KG1 (cell line): ENCODE data around the gene AOC3.
"Not testable (repeated sequence)": the region's sequence is repeated elsewhere in the genome, so short reads cannot be mapped to it uniquely, and the experiment has no call there.

Source experiments
- DNase-seq: peaks from one replicate; lab custom pipeline; 2025; lab: John Stamatoyannopoulos, UW

AOC3 gene

DNA sequence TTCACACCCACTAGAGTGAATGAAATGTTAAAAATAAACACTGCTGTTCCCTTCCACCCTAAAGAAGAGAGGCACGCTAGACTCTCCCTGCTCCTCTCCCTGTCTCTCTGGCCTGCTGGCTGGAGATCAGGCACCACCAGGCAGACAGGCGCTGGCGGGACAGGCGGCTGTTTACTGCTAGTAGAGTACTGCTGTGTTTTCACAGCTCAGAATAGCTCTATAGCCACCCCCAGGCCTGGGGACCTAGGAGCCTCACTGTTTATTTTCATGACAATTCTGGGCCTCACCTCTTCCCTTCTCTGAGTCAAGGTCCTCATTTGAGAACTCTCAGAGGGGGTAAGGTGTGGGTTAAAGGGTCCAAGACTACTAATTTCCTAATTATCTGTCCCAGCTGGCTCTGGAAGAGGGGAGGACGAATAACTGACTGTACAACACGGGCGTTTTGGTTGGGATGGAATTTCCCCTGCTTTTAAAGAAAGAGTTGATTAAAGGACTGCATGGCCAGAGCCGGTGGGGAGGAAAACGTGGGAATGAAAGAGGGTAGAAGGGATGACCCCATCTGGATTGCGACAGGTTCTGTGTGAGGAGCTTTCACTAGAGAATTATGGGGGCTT lies 40.6 kb downstream of the AOC3 start:
- no peak for DNase-seq

DNA sequence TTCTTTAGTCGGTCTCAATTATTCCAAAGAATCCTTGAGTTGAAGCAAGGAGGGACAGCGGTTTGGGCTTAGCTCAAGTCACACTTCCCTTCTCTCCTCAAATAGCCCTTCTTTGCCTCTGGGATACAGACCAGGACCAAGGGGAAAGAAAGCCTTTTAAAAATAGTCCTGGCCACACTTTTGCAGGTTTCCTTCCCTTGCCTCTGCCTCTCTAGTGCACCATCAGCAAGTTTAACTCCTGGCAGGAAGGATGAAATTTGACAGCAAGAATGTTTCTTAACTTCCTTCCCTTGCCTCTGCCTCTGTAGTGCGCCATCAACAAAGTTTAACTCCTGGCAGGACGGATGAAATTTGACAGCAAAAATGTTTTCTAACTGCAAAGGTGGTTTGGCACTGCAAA lies 42.4 kb downstream of the AOC3 start:
- peak; percentile 16 for DNase-seq

DNA sequence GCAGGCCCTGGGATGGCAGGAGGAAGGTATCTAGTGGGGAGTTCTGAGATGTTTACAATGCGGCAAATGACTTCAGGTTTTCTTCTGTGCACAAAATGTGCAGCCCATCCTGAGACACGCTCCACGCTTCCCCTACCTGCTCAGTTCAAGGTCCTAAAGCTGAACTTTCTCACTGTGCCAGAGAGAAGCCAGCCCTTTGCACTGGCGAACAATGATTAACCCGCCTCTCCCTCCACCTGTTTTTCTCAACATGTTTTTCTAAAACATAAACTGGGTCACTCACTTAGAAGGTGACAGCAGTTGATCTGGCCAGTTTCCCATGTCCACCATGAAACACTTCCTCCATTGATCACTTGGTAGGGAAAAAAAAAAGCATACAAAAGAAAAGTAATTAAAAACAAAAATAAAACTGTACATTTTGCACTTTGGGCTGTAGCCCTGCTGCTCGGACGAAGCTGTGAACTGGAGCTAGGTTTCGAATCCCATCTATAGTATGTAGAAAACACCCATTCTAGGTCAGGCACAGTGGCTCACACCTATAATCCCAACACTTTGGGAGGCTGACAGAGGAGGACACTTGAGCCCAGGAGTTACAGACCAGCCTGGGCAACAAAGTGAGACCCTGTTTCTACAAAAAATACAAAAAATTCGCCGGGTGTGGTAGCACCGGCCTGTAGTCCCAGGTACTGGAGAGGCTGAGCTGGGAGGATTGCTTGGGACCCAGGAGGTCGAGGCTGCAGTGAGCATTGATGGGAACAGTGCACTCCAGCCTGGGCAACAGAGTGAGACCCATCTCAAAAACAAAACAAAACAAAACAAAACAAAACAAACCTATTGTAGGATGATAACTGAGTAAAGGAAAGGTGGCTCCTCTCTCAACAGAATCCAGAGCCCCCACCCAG lies 43.5 kb downstream of the AOC3 start:
- DNase-seq = no peak

DNA sequence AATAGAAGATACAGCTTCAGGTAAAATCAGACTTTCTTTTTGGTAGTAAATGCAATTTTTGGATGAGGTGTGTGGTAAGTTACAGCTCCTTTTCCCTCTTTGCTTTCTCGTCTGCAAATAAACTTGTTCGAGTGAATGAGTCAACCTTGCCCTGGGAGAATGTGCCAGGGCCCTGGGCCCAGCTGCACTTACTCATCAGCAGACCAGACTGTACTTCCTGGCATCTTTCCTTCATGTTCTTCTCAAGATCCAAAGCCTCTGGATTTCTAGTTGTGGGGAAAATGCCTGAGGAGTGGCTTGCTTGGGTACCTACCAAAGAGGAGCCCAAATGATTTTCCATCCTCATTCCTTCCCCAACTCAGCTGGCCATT lies 44.2 kb downstream of the AOC3 start:
- no peak for DNase-seq

DNA sequence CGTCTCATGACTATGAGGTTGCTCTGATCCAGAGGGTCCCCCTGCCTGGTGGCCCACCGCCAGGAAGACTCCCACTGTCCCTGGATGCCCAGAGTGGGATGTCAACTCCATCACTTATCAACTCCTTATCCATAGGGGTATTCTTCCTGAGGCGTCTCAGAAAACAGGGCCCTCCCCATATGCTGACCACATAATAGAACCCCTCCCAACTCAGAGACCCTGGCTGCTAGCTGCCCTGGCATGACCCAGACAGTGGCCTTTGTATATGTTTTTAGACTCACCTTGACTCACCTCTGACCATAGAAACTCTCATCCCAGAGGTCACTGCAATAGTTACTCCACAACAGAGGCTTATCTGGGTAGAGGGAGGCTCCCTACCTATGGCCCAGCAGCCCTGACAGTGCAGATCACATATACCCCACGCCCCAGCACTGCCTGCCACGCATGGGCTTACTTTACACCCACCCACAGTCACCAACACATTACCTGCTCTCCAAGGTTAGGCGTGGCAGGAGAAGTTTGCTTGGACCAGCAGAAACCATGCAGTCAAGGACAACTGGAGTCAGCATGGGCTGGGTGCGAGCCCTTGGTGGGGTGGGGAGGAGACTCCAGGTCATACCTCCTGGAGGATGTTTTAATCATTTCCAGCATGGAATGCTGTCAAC lies 47.3 kb downstream of the AOC3 start:
- DNase-seq = no peak

DNA sequence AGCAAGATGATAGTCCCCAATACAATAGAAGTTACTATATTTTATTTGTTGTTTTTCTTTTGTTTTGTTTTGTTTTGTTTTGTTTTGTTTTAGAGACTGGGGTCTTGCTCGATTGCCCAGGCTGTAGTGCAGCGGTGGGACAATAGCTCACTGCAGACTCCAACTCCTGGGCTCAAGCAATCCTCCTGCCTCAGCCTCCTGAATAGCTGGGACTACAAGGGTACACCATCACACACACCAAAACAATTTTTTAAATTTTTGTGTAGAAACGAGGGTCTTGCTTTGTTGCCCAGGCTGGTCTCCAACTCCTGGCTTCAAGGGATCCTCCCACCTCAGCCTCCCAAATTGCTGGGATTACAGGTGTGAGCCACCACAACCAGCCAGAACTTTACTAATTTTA lies 49.0 kb downstream of the AOC3 start:
- not testable (repeated sequence) for DNase-seq

DNA sequence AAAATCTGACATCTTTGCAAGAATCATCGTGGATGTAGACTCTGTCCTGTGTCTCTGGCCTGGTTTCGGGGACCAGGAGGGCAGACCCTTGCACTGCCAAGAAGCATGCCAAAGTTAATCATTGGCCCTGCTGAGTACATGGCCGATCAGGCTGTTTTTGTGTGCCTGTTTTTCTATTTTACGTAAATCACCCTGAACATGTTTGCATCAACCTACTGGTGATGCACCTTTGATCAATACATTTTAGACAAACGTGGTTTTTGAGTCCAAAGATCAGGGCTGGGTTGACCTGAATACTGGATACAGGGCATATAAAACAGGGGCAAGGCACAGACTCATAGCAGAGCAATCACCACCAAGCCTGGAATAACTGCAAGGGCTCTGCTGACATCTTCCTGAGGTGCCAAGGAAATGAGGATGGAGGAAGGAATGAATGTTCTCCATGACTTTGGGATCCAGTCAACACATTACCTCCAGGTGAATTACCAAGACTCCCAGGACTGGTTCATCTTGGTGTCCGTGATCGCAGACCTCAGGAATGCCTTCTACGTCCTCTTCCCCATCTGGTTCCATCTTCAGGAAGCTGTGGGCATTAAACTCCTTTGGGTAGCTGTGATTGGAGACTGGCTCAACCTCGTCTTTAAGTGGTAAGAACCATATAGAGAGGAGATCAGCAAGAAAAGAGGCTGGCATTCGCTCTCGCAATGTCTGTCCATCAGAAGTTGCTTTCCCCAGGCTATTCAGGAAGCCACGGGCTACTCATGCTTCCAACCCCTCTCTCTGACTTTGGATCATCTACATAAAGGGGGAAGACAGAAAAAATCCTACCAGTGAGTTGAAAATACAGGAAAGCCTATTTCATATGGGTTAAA lies 49.7 kb downstream of the AOC3 start, which contains the start of gene G6PC1:
Gene G6PC1, plus strand, starts transcription at position 340 of the 872 bp plus-strand sequence. Its CDS starts 78 bp downstream, at position 418.
- no peak for DNase-seq

DNA sequence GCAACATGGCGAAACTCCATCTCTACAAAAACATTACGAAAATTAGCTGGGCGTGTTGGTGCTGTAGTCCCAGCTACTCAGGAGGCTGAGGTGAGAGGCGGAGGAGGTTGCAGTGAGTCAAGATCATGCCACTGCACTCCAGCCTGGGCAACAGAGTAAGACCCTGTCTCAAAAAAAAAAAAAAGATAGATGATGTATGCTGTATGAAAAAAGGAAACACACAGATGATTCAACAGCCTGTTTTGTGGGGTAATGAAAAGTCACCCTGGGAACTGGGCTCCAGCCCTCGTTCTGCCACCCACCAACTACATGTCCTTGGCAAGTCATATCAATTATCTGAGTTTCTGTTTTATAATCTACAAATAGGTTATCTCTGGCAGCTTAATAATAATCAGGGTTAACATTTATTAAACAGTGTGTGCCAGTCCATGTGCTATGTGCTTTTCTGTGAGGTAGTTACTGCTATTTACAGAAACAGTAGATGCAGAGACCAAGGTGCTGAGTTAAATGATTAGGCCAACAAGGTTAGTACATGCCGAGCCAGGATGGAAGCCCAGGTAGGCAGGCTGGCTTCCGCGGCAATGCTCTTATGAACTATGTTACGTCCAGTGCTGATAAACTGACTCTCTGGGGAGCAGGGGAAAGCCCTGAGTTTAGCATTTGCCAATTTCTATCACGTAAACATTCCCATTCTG lies 50.7 kb downstream of the AOC3 start:
- no peak for DNase-seq

DNA sequence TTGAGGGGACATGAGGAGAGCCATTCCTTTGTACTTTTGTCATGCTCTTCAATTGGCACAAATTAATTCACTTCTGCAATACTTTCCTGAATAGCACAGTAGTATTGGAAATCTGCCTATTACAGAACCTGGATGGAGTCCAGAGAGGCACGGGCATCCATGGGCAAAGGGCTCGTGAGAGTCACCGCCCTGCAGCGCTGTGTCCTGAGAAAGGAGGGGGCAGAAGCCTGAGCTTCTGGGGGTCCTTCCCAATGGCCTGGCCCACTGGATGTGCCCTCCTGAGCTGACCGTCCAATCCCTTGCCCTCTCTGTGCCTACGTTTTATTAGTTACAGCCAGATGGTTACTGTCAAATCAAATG lies 53.1 kb downstream of the AOC3 start:
- no peak for DNase-seq

DNA sequence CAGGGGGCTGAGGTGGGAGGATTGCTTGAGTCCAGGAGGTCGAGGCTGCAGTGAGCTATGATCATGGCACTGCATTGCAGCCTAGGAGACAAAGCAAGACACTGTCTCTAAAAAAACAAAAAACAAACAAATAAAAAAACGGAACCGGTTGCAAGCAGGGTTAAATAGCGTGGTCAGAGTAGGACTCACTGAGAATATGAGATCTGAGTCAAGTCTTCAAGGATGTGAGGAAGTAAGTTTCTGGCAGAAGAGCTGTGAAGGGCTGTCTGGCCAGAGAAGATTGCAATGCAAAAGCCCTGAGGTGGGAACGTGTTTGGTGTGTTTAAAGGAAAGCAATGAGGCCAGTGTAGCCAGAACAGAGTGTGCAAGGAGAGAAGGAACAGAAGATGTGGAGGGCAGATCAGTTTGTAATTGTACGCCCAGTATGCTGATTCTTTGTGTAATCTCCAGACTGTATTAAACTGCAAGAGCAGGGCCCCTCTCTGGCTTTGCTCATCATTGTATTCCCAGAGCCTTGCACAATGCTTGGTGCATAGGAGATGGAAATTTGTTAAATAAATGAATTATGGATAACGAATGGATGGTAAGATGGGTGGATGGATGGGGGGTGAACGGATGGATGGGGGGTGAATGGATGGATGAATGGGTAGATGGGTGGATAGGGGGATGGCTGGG lies 55.9 kb downstream of the AOC3 start:
- DNase-seq = no peak
